HG03342 (cell line): Measurements from ENCODE around the gene BIRC7.

Experiments used
- ATAC-seq: cut with Tn5 transposase; IDR thresholded peaks from one replicate; pipeline ENCODE4 v1.9.1; 2021; ENCODE audit warnings: mild to moderate bottlenecking, moderate library complexity; ENCODE audit not compliant: unreplicated experiment

The BIRC7 gene

GRCh38 chr20:63235399-63235983, at the start of gene BIRC7:
Gene BIRC7, plus strand, starts transcription at chr20:63235905. Its CDS starts 192 bp downstream, at chr20:63236097.
- no peak for ATAC-seq

- no peak for ATAC-seq
These were observed 49.6 kb upstream of the BIRC7 start for GRCh38 chr20:63186084-63186483.

DNA sequence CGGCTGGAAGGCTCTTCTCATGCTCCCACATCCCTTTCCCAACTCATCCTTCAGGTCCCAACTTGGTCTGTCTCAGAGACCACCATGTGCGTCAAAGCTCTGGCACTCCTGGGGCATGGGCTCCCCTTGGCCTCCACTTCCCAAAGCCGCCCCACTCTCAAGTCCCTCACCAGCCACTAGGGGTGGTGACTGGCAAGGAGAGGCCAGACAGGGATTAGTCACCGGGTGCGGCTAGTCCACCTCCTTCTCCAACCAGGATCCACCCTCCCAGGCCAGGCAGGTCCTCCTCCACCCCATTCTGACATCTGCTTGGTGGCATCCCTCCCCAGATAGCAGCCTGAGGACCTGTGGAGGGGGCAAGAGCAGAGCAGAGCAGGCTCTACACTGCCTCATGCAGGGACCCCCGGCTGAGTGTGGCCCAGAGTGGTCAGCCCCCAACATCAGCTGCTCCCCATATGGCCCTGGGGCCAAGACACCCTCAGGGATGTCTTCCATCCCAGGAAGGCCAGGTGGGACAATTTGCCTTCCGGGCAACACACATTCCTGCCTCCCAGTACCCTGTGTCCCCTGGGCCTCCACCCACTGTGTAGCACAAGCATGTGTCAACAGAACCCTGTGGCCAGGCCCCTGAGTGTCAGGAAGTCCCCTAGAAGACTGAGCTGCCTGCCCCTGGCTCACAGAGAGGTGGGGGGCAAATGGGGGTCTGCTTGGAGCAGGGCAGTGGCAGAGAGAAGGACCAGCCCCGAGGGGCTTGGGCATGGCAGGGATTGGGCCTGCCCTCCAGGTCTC, 49.0 kb upstream of the BIRC7 start:
- no peak for ATAC-seq

- no peak for ATAC-seq
These were observed 48.2 kb upstream of the BIRC7 start for GRCh38 chr20:63187338-63188158.

DNA sequence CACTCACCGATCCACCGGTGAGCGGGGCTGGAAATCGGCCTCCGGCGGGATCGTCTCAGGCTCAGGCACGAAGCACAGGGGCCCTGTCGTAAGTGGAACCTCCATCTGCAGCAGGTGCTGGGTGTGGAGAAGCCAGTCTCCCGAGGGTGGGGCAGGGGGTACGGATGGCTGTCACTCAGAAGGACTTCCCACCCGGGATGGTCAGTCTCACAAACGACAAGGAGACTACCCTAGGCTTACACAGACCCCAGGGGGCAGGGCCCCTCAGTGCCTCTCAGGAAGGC, 47.6 kb upstream of the BIRC7 start:
- ATAC-seq: no peak

- no peak for ATAC-seq
These were observed 46.9 kb upstream of the BIRC7 start for GRCh38 chr20:63188641-63189321.

DNA sequence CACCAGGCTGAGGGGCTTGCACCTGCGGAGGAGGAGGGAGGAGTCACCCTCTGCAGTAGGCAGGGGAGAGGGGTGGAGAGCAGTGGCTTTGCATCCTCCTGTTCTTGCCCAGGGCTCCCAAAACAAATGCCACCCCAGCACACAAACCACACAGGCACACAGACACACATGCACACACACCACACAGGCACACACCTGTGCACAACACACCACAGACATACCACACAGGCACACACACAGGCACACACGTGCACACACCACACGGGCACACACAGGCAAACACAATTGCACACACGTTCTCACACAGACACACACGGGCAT, 46.4 kb upstream of the BIRC7 start:
- no peak for ATAC-seq

GRCh38 chr20:63189846-63190559, 45.7 kb upstream of the BIRC7 start:
- ATAC-seq: no peak

DNA sequence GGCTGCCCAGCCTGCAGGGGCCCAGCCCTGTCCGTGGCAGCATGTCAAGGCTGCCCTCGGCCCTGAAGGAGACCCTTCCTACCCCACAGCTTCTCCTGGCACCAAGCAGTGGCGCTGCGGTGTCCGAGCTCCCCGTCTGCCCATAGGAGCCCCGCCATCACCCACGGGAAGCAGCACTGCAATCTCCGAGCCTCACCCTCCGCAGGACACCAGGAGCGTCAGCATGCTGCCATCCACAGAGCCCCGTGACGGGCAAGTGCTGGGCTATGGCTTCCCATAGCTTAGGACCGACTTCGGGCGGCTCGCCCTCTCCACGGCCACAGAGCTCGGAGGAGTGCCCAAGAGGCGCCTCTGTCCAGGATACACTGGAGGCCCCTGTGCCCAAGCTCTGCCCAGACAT, 44.9 kb upstream of the BIRC7 start:
- ATAC-seq: no peak

DNA sequence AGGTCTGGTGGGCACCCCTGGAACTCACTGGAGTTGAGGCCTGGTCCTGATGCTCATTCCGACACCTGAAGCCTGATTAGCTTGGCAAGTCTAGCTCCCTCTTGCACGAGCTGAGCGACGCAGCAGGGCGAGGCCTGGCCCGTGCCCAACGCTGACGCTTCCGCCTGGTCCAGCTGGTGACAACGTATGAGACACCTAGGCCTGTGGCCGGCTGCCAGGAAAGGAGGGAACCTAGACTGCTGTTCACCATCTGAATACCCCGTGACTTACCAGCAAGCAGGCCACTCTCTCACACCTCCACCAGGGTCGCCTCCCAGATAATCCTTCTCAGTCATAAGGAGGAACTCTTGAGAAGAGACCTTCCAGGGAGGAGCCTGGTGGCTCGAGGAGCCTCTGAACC, 44.3 kb upstream of the BIRC7 start:
- no peak for ATAC-seq

- no peak for ATAC-seq
These were observed 43.0 kb upstream of the BIRC7 start for GRCh38 chr20:63192721-63193120.

GRCh38 chr20:63194007-63194796, 41.5 kb upstream of the BIRC7 start:
- no peak for ATAC-seq

- ATAC-seq: no peak
These were observed 40.9 kb upstream of the BIRC7 start for GRCh38 chr20:63194797-63195173.

DNA sequence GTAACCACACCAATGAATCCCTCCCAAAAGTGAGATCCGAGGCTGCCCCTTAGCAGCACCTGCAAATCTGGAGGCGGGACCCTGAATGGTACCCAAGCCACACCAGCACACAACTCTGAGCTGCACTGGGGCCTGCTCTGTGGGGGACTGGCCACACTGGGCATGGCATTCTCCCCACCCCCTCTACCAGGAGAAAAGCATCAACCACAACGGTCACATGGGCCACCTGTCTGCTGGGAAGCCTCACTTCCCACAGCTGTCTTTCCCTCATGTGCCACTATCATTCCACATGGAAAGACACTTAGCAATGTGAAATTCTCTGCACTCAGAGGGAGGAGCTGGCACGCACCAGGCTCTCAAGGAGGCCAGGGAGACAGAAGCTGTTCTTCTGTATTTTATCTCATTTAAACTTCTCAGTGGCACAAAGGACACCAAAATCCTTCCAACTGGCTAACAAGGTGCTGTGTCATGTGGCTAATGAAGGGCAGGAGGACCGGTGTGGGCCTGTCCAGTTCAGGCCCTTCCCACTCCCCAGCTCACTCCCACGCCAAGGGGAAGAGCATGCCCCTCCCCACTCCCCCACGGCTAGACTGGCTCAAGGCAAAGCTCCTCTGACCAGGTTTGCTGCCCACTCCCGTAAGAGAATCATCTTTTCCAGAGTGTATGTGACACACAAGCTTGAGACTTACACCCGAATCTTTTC, 38.8 kb upstream of the BIRC7 start:
- no peak for ATAC-seq

- no peak for ATAC-seq
These were observed 37.1 kb upstream of the BIRC7 start for GRCh38 chr20:63198606-63199005.

DNA sequence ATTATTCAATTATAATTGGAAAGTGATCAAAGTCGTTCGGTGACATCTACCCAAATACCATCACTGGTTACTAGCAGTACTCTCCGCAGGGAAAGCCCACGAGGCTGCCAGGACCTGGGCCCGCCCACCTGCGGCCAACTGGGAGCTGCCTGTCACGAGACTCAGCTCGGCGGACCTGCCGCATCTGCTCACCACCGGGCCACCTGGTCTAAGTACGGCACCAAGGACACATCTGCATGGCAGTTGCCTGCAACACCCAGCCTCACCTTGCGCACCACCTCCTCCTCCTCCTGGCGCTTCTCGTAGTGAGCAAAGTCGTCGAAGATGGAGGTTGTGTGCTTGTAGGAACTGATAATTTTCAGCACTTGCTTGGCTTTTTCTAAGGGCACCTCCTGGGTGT, 33.7 kb upstream of the BIRC7 start:
- ATAC-seq: no peak

- ATAC-seq: no peak
These were observed 32.7 kb upstream of the BIRC7 start for GRCh38 chr20:63202811-63203526.

- no peak for ATAC-seq
These were observed 31.3 kb upstream of the BIRC7 start for GRCh38 chr20:63204362-63204761.

DNA sequence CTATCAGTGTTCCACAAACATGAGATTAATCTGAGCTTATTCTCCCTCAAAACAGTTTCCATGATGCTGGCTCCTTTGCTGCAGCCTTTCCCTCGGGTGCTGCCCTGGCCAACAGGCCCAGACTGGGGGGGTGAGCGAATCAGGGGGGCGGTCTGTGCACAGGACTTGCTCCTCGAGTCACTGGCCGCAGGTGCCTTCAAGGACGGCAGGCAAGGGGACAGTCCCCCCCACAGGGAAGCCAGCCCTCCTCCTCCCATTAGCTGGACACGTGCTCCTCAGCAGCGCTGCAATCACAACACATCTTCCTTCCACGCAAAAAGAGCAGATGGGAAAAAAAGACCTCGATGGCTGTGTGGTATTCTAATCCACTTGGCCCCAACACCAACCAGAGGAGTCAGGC, 29.8 kb upstream of the BIRC7 start:
- ATAC-seq: no peak
